Common myeloid progenitor, CD34-positive (primary cell): Measurements from ENCODE around the gene ARL4A.
A peak's percentile ranks its signal among the peaks of the same experiment; 100 is the strongest.
"Not testable (repeated sequence)": the region's sequence is repeated elsewhere in the genome, so short reads cannot be mapped to it uniquely, and the experiment has no call there.

Experiments
- CTCF ChIA-PET: fragments of 350-600 bp; sonication (Branson Sonifier 250); formaldehyde crosslinking; loops from one replicate; lab custom pipeline; 2021; ENCODE audit warnings: antibody characterized with exemption; lab: Charles Lee
- POLR2A ChIA-PET: fragments of 350-600 bp; sonication (Branson Sonifier 250); formaldehyde crosslinking; loops from one replicate; lab custom pipeline; 2021; ENCODE audit warnings: antibody characterized with exemption; lab: Charles Lee
- DNase-seq, 3 donors: peaks; one replicate each; pipeline versions ENCODE4 v3.0.0 to v3.0.0-alpha.2; 2013
- H3K27ac ChIP-seq, 2 experiments: 1 replicate in 1 of 2; 2 replicates in 1 of 2; pipeline ENCODE4 v1.7.0; 2013; ENCODE audit warnings: inconsistent platforms in 2 of 2, low read length in 2 of 2, mild to moderate bottlenecking in 2 of 2, low read depth in 1 of 2, moderate library complexity in 1 of 2; ENCODE audit not compliant: severe bottlenecking in 2 of 2, insufficient read depth in 1 of 2, poor library complexity in 1 of 2
- H3K27me3 ChIP-seq, 5 experiments: replicated peaks in 2 of 5; 1 replicate in 3 of 5; 2 replicates in 2 of 5; pipeline versions ENCODE4 v1.6.1 to v1.7.0; 2013; ENCODE audit warnings: low read length in 4 of 5, mild to moderate bottlenecking in 2 of 5, moderate library complexity in 2 of 5, inconsistent platforms in 1 of 5; ENCODE audit not compliant: insufficient read depth in 5 of 5, control insufficient read depth in 4 of 5
- H3K36me3 ChIP-seq, 4 experiments: 1 replicate in 2 of 4; 2 replicates in 2 of 4; pipeline versions ENCODE4 v1.6.1 to v1.7.0; 2013; ENCODE audit warnings: low read length in 3 of 4, control low read depth in 1 of 4, mild to moderate bottlenecking in 1 of 4; ENCODE audit not compliant: control insufficient read depth in 4 of 4, insufficient read depth in 4 of 4
- H3K4me1 ChIP-seq, 4 experiments: 1 replicate in 3 of 4; 2 replicates in 1 of 4; pipeline versions ENCODE4 v1.6.1 to v1.7.1; 2013; ENCODE audit warnings: low read length in 3 of 4, mild to moderate bottlenecking in 3 of 4, control low read depth in 1 of 4, inconsistent platforms in 1 of 4, moderate library complexity in 1 of 4; ENCODE audit not compliant: control insufficient read depth in 4 of 4, insufficient read depth in 4 of 4; ENCODE audit errors: control extremely low read depth in 1 of 4
- H3K4me3 ChIP-seq, 7 experiments: 1 replicate in 4 of 7; 2 replicates in 3 of 7; pipeline versions ENCODE4 v1.5.1 to v1.7.0; 2013; ENCODE audit warnings: mild to moderate bottlenecking in 7 of 7, low read length in 6 of 7, moderate library complexity in 6 of 7, inconsistent platforms in 2 of 7, low read depth in 2 of 7, control low read depth in 1 of 7; ENCODE audit not compliant: insufficient read depth in 4 of 7, control insufficient read depth in 1 of 7; ENCODE audit errors: extremely low read depth in 1 of 7
- H3K9me3 ChIP-seq, 5 experiments: 1 replicate in 4 of 5; 2 replicates in 1 of 5; pipeline versions ENCODE4 v1.6.1 to v1.7.1; 2013; ENCODE audit warnings: low read length in 4 of 5, mild to moderate bottlenecking in 2 of 5, inconsistent platforms in 1 of 5, low read depth in 1 of 5, moderate library complexity in 1 of 5; ENCODE audit not compliant: control insufficient read depth in 4 of 5, insufficient read depth in 2 of 5; ENCODE audit errors: control extremely low read depth in 1 of 5
- WGBS: methylation state at CpG from one replicate; pipeline ENCODE4 v1.1.5; 2013; ENCODE audit not compliant: insufficient coverage; 5-methylcytosine and 5-hydroxymethylcytosine counted together

The ARL4A gene

GRCh38 chr7:12689451-12689850, 2.0 kb downstream of the ARL4A start:
- POLR2A ChIA-PET: no interaction called here

GRCh38 chr7:12690041-12690878, 2.8 kb downstream of the ARL4A start:
- no peak for DNase-seq
- H3K27ac ChIP-seq: peak overlapping the region in 1 of 2 experiments; percentile 52
- CTCF ChIA-PET: interaction anchor here (0.8 to 1.3 kb wide), 3 partner anchors 22 to 588 kb away, joined by 3 to 4 read pairs (median 3); no protein-coding TSS in a partner anchor
- H3K4me1 ChIP-seq: peaks cover 3 to 31% (median 10%) of the 10 kb centered on the region in 4 experiments
- no peaks in the 10 kb centered on the region for H3K36me3 ChIP-seq
- no peaks in the 10 kb centered on the region for H3K9me3 ChIP-seq
- POLR2A ChIA-PET: no interaction called here
- no peaks in the 10 kb centered on the region for H3K27me3 ChIP-seq
- peak overlapping the region in 1 of 7 experiments; percentile 54 for H3K4me3 ChIP-seq
- whole genome bisulfite sequencing: no CpG with 5 or more reads among the region's 1 CpG

More at GRCh38 chr7:12689451-12689850, 2.0 kb downstream of the ARL4A start:
- H3K9me3 ChIP-seq: no peaks in the 10 kb centered on the region
- peaks cover 3 to 31% (median 10%) of the 10 kb centered on the region in 4 experiments for H3K4me1 ChIP-seq
- H3K27me3 ChIP-seq: no peaks in the 10 kb centered on the region
- no CpG with 5 or more reads among the region's 2 CpGs for WGBS
- no peak for DNase-seq
- CTCF ChIA-PET: no interaction called here
- H3K4me3 ChIP-seq: peak overlapping the region in 2 of 7 experiments; percentile 19 to 54
- H3K36me3 ChIP-seq: no peaks in the 10 kb centered on the region
- peak overlapping the region in 1 of 2 experiments; percentile 52 for H3K27ac ChIP-seq

- DNase-seq, H3K36me3 ChIP-seq, POLR2A ChIA-PET, H3K27me3 ChIP-seq, CTCF ChIA-PET, H3K4me3 ChIP-seq, H3K9me3 ChIP-seq: not testable (repeated sequence)
- peak overlapping the region in 1 of 2 experiments; percentile 45 for H3K27ac ChIP-seq
- 100% methylated on average over 1 of the region's 3 CpGs for WGBS
- peaks cover 3 to 22% (median 6%) of the 10 kb centered on the region in 4 experiments for H3K4me1 ChIP-seq
Measured at GRCh38 chr7:12691388-12691787, 4.0 kb downstream of the ARL4A start.

GRCh38 chr7:12692035-12692434, 4.6 kb downstream of the ARL4A start:
- Histone ChIP-seq H3K27ac (no peak overlapping the region), H3K4me3 (no peak overlapping the region), H3K36me3 (no peaks in the 10 kb centered on the region), H3K4me1 (peaks cover 3 to 22% (median 6%) of the 10 kb centered on the region in 4 experiments), H3K27me3 (no peaks in the 10 kb centered on the region), H3K9me3 (no peaks in the 10 kb centered on the region)
- no CpG with 5 or more reads among the region's 1 CpG for WGBS
- ChIA-PET CTCF (no interaction called here), POLR2A (no interaction called here)
- DNase-seq: no peak

- Histone ChIP-seq H3K4me3 (no peak overlapping the region), H3K36me3 (no peaks in the 10 kb centered on the region), H3K4me1 (peaks cover 3 to 20% (median 3%) of the 10 kb centered on the region in 4 experiments), H3K27ac (no peak overlapping the region), H3K27me3 (no peaks in the 10 kb centered on the region), H3K9me3 (no peaks in the 10 kb centered on the region)
- ChIA-PET CTCF (no interaction called here), POLR2A (no interaction called here)
- peak in 2 of 3 donors; percentile 5 to 15 for DNase-seq
- no CpG with 5 or more reads among the region's 3 CpGs for WGBS
Measured at GRCh38 chr7:12692479-12693259, 5.2 kb downstream of the ARL4A start.

- H3K4me1 ChIP-seq: peaks cover 0 to 6% (median 0%) of the 10 kb centered on the region in 4 experiments
- no peaks in the 10 kb centered on the region for H3K27me3 ChIP-seq
- H3K36me3 ChIP-seq: no peaks in the 10 kb centered on the region
- CTCF ChIA-PET: interaction anchor here (2.5 kb wide), 1 partner anchor 8 kb away, joined by 9 read pairs; the partner anchor contains the start of gene ARL4A
- no peak overlapping the region for H3K27ac ChIP-seq
- no peak for DNase-seq
- H3K9me3 ChIP-seq: no peaks in the 10 kb centered on the region
- H3K4me3 ChIP-seq: no peak overlapping the region
- POLR2A ChIA-PET: no interaction called here
- no CpG with 5 or more reads among the region's 1 CpG for WGBS
Measured at GRCh38 chr7:12694817-12695216, 7.4 kb downstream of the ARL4A start.
